ENCODE results near the gene DDO. TPM values are rescaled to one million over a fixed set of nuclear protein-coding genes. Genes with fewer than 3 reads are reported as not detected.
A peak's percentile ranks its signal among the peaks of the same experiment; 100 is the strongest.

Gene DDO
- total and polyA plus RNA-seq, 5 donors, result 9.2 to 19.7 (median 18.0) TPM

GRCh38 chr6:110421749-110422443, 6.5 kb upstream of the DDO start:
- intact Hi-C loops (cut with DNase I), result no loop called here
- Histone ChIP-seq H3K27ac (ENCODE audit: low read length) (no peak overlapping the region), H3K27me3 (ENCODE audit: control insufficient read depth, insufficient read depth) (no peaks in the 10 kb centered on the region), H3K9me3 (ENCODE audit: control insufficient read depth, low read length) (no peaks in the 10 kb centered on the region), H3K4me1 (ENCODE audit: control insufficient read depth, insufficient read depth, low read length) (no peaks in the 10 kb centered on the region), H3K4me3 (ENCODE audit: low read length) (no peak overlapping the region)
- ATAC-seq (no peak), DNase-seq (no peak)
- WGBS, result 73% methylated on average over 4 of the region's 4 CpGs

DNA sequence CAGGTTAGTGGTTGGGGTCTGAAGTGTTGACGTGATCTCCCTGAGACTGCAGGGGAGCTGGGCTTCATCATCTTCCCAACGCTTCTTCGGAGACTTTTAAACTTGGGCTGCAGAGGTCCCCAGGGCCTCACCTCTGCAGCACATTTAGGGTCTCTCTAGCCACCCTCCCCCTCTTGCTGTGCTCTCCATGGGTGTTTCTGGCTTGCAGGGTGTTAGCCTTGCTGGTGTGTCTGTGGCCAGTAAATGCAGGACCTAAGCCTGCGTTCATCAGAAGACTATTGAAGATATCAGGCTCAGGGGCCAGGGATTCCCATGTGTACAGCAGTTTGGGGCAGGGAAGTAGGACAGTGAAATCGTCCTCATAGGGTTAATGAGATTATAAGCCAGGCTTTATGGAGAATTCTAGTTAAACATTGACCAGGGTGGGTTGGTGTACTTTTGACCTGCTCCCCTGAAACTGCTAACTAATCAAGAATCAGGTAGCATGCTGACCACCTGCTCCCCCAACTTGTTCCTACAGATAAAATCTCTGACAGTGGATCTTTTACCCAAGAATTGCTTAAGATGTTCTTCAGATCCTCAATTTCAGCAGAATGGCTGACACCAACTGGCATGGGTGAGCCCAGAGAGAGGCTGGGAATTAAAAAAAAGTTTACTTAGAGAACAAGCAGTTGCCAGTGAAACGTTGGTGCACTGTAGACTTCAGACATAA, 3.8 kb upstream of the DDO start:
- intact Hi-C loops (cut with DNase I), result no loop called here
- no peak overlapping the region for H3K4me3 ChIP-seq (ENCODE audit: low read length)
- H3K4me1 ChIP-seq (ENCODE audit: control insufficient read depth, insufficient read depth, low read length), result peaks cover 5% of the 10 kb centered on the region
- DNase-seq, result no peak
- H3K27ac ChIP-seq (ENCODE audit: low read length), result no peak overlapping the region
- ATAC-seq, result no peak
- H3K27me3 ChIP-seq (ENCODE audit: control insufficient read depth, insufficient read depth), result no peaks in the 10 kb centered on the region
- no peaks in the 10 kb centered on the region for H3K9me3 ChIP-seq (ENCODE audit: control insufficient read depth, low read length)
- 72% methylated on average over 6 of the region's 6 CpGs for WGBS

- intact Hi-C loops (cut with DNase I), result no loop called here
- DNase-seq, result no peak
- Histone ChIP-seq H3K27me3 (ENCODE audit: control insufficient read depth, insufficient read depth) (no peaks in the 10 kb centered on the region), H3K4me1 (ENCODE audit: control insufficient read depth, insufficient read depth, low read length) (peaks cover 5% of the 10 kb centered on the region), H3K4me3 (ENCODE audit: low read length) (no peak overlapping the region), H3K27ac (ENCODE audit: low read length) (no peak overlapping the region), H3K9me3 (ENCODE audit: control insufficient read depth, low read length) (no peaks in the 10 kb centered on the region)
- no peak for ATAC-seq
- 87% methylated on average over 3 of the region's 3 CpGs for WGBS
Observed at GRCh38 chr6:110418594-110418993, 3.2 kb upstream of the DDO start.

DNA sequence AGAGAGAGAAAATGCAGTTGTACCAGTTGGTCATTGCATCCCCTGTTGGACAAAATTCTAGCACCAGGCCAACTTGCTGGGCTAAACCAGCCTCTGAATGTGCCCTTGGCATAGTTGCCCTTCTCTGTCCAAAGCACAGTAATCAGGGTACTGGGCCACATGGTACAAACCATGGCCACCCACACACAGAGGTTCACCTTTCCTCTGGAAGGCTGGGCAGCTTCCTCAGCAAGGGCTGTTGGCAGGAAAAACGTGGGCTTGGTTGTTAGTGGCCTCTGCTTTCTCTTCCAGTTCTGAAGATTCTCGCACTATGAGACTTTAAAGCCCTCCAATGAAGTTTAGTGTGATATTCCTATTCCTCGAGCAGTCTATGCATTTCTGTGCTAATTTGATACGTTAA, 706 bp downstream of the DDO start:
- Histone ChIP-seq H3K27me3 (ENCODE audit: control insufficient read depth, insufficient read depth) (no peaks in the 10 kb centered on the region), H3K4me3 (ENCODE audit: low read length) (peak overlapping the region; percentile 7), H3K27ac (ENCODE audit: low read length) (peak overlapping the region; percentile 85), H3K4me1 (ENCODE audit: control insufficient read depth, insufficient read depth, low read length) (peaks cover 7% of the 10 kb centered on the region), H3K9me3 (ENCODE audit: control insufficient read depth, low read length) (no peaks in the 10 kb centered on the region)
- peak; percentile 23 to 40 for ATAC-seq
- DNase-seq, result no peak
- WGBS, result 47% methylated on average over 4 of the region's 4 CpGs
- intact Hi-C loops (cut with DNase I), result no loop called here

- Histone ChIP-seq H3K27ac (ENCODE audit: low read length) (no peak overlapping the region), H3K27me3 (ENCODE audit: control insufficient read depth, insufficient read depth) (no peaks in the 10 kb centered on the region), H3K4me1 (ENCODE audit: control insufficient read depth, insufficient read depth, low read length) (peaks cover 7% of the 10 kb centered on the region), H3K9me3 (ENCODE audit: control insufficient read depth, low read length) (no peaks in the 10 kb centered on the region), H3K4me3 (ENCODE audit: low read length) (no peak overlapping the region)
- DNase-seq (peak in 1 of 3 donors; percentile 55), ATAC-seq (no peak)
- 24% methylated on average over 8 of the region's 8 CpGs for WGBS
- intact Hi-C loops (cut with DNase I), result no loop called here
Observed at GRCh38 chr6:110412360-110412759, 3.0 kb downstream of the DDO start.

DNA sequence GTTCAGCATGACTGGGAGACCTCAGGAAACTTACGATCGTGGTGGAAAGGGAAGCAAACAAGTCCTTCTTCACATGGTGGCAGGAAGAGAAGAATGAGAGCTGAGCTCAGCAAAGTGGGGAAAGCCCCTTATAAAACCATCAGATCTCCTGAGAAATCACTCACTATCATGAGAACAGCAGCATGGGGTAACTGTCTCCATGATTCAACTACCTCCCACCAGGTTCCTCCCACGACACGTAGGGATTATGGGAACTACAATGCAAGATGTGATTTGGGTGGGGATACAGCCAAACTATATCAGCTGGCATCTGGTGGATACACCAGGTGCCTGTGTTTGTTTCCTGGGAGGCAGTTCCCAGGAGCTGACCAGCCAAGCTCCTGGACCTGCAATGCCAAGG, 4.9 kb downstream of the DDO start:
- H3K27me3 ChIP-seq (ENCODE audit: control insufficient read depth, insufficient read depth), result no peaks in the 10 kb centered on the region

DNA sequence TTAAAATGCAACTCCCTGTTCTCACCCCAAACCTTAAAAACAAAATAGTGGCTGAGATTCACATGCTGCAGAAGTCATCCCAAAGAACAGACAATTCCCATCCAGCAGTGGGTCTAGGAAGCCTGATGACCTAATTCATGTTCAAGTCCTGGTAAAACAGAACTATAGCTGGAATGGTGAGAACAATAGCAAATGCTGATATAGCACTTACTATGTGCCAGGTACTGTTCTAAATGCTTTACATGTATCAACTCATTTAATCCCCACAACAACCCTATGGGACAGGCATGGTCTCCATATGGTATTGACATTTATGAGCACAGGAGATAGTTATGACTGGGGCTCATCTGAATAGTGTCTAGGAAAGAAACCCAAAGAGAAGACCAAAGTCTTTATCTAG, 5.6 kb downstream of the DDO start:
- no peak for ATAC-seq
- intact Hi-C loops (cut with DNase I), result no loop called here
- H3K27me3 ChIP-seq (ENCODE audit: control insufficient read depth, insufficient read depth), result no peaks in the 10 kb centered on the region

More for the DNA sequence above, 4.9 kb downstream of the DDO start:
- ATAC-seq (no peak), DNase-seq (no peak)
- Histone ChIP-seq H3K4me3 (ENCODE audit: low read length) (no peak overlapping the region), H3K9me3 (ENCODE audit: control insufficient read depth, low read length) (no peaks in the 10 kb centered on the region), H3K27ac (ENCODE audit: low read length) (no peak overlapping the region), H3K4me1 (ENCODE audit: control insufficient read depth, insufficient read depth, low read length) (peaks cover 7% of the 10 kb centered on the region)
- WGBS, result 71% methylated on average over 4 of the region's 4 CpGs
- intact Hi-C loops (cut with DNase I), result no loop called here

GRCh38 chr6:110408901-110409300, 6.5 kb downstream of the DDO start:
- DNase-seq (no peak), ATAC-seq (no peak)
- 57% methylated on average over 6 of the region's 6 CpGs for WGBS
- no peak overlapping the region for H3K27ac ChIP-seq (ENCODE audit: low read length)
- peaks cover 2% of the 10 kb centered on the region for H3K4me1 ChIP-seq (ENCODE audit: control insufficient read depth, insufficient read depth, low read length)
- no peaks in the 10 kb centered on the region for H3K9me3 ChIP-seq (ENCODE audit: control insufficient read depth, low read length)
- H3K4me3 ChIP-seq (ENCODE audit: low read length), result no peak overlapping the region
- H3K27me3 ChIP-seq (ENCODE audit: control insufficient read depth, insufficient read depth), result no peaks in the 10 kb centered on the region
- intact Hi-C loops (cut with DNase I), result no loop called here

More for the DNA sequence above, 5.6 kb downstream of the DDO start:
- Histone ChIP-seq H3K9me3 (ENCODE audit: control insufficient read depth, low read length) (no peaks in the 10 kb centered on the region), H3K4me3 (ENCODE audit: low read length) (no peak overlapping the region), H3K4me1 (ENCODE audit: control insufficient read depth, insufficient read depth, low read length) (peaks cover 7% of the 10 kb centered on the region), H3K27ac (ENCODE audit: low read length) (no peak overlapping the region)
- no peak for DNase-seq

DNA sequence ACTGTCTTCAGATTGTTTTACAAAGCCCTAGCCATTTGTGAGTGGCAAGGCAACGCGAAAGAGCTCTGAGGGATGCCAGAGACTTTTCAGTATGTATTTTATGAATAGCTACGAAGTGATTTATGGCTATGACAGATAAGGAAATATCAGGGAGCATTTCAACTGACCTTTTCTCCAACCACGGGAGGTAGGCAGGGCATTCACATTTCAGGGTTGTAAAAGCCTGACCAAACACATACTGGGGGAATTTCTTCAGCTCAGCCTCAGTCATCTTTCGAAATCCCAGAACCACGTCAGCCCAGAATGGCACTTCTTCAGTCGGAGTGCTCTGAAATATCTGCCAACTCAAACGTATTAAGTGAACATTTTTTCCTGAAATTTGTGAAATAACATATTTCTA, 10.8 kb downstream of the DDO start:
- DNase-seq (no peak), ATAC-seq (no peak)
- Histone ChIP-seq H3K27me3 (ENCODE audit: control insufficient read depth, insufficient read depth) (no peaks in the 10 kb centered on the region), H3K9me3 (ENCODE audit: control insufficient read depth, low read length) (no peaks in the 10 kb centered on the region), H3K4me1 (ENCODE audit: control insufficient read depth, insufficient read depth, low read length) (no peaks in the 10 kb centered on the region), H3K4me3 (ENCODE audit: low read length) (no peak overlapping the region), H3K27ac (ENCODE audit: low read length) (no peak overlapping the region)
- intact Hi-C loops (cut with DNase I), result no loop called here
- 60% methylated on average over 8 of the region's 8 CpGs for WGBS

DNA sequence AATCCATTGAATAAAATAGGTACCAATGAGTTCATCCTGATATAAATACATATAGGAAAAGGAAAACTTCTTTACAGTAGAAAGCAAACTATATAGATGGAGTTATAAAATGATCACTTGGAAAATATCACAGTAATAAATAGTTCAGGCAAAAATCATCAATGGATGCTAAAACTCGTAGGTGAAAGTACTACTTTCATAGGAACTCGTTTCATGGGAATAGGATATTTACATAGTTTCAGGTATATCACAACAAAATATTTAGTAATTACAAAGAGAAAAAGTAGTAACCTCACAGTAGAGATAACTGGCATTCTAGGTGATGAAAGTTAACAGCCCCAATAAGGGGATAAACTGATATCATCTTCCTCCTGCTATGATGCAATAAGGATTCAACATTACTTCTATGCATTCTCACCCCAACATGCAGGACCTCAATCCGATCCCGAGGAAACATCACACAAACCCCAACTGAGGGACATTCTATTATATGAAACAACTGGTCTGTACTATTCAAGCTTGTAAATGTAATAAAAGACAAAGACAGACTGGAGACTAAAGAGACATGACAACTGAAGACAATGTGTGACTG, 13.7 kb downstream of the DDO start:
- Histone ChIP-seq H3K27ac (ENCODE audit: low read length) (no peak overlapping the region), H3K27me3 (ENCODE audit: control insufficient read depth, insufficient read depth) (no peaks in the 10 kb centered on the region), H3K9me3 (ENCODE audit: control insufficient read depth, low read length) (no peaks in the 10 kb centered on the region), H3K4me3 (ENCODE audit: low read length) (no peak overlapping the region), H3K4me1 (ENCODE audit: control insufficient read depth, insufficient read depth, low read length) (no peaks in the 10 kb centered on the region)
- ATAC-seq, result no peak
- DNase-seq, result no peak
- intact Hi-C loops (cut with DNase I), result no loop called here
- WGBS, result 88% methylated on average over 4 of the region's 4 CpGs

DNA sequence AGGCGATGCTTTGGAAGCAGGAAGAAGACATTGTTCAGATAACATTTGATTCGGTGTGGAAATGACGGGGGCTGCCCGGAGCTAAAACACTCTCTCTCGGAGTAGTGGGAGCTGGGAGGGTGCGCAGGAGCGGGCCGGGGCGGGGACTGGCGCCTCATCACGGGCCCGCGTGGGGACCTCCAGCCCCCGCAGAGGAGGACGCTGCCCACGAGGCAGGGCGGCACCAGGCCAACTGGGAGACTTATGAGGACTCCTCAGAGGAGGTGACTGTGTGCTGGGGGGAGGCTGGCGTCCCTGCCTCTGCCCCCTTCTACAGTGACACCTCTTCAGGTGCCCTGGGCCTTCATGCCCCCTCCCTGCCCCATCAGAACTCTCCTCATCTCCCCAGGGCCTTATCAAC, 15.2 kb downstream of the DDO start:
- DNase-seq (peak in 1 of 3 donors; percentile 42), ATAC-seq (peak; percentile 28 to 58)
- Histone ChIP-seq H3K4me1 (ENCODE audit: control insufficient read depth, insufficient read depth, low read length) (peaks cover 2% of the 10 kb centered on the region), H3K27me3 (ENCODE audit: control insufficient read depth, insufficient read depth) (no peaks in the 10 kb centered on the region), H3K4me3 (ENCODE audit: low read length) (peak overlapping the region; percentile 55), H3K9me3 (ENCODE audit: control insufficient read depth, low read length) (no peaks in the 10 kb centered on the region), H3K27ac (ENCODE audit: low read length) (no peak overlapping the region)
- intact Hi-C loops (cut with DNase I), result no loop called here
- 34% methylated on average over 18 of the region's 18 CpGs for WGBS
